Neuronal stem cell (in vitro differentiated cells): ENCODE data around the gene QPRT.
"Not testable (repeated sequence)": the region's sequence is repeated elsewhere in the genome, so short reads cannot be mapped to it uniquely, and the experiment has no call there.

Experiments used
- DNase-seq: peaks from one replicate; pipeline ENCODE4 v3.0.0-alpha.2; 2013; ENCODE audit warnings: low spot score
- H2AFZ ChIP-seq: one replicate; pipeline ENCODE4 v1.6.1; 2013; ENCODE audit warnings: mild to moderate bottlenecking, low read length, inconsistent platforms
- H2AK5ac ChIP-seq: 2 replicates; pipeline ENCODE4 v1.6.1; 2013; ENCODE audit warnings: low read depth, mild to moderate bottlenecking, inconsistent platforms, low read length, moderate library complexity, mixed read lengths
- H2BK120ac ChIP-seq: 2 replicates; pipeline ENCODE4 v1.6.1; 2013; ENCODE audit warnings: low read depth, mild to moderate bottlenecking, inconsistent platforms, low read length, moderate library complexity, mixed read lengths
- H2BK12ac ChIP-seq: one replicate; pipeline ENCODE4 v1.6.1; 2013; ENCODE audit warnings: low read length, inconsistent platforms
- H2BK15ac ChIP-seq: 2 replicates; pipeline ENCODE4 v1.6.1; 2013; ENCODE audit warnings: mild to moderate bottlenecking, low read length, inconsistent platforms, mixed read lengths
- H2BK5ac ChIP-seq: one replicate; pipeline ENCODE4 v1.6.1; 2013; ENCODE audit warnings: inconsistent platforms, mild to moderate bottlenecking, low read length, moderate library complexity
- H3K14ac ChIP-seq: one replicate; pipeline ENCODE4 v1.6.1; 2013; ENCODE audit warnings: low read length, inconsistent platforms
- H3K18ac ChIP-seq: 2 replicates; pipeline ENCODE4 v1.6.1; 2013; ENCODE audit warnings: low read length, inconsistent platforms
- H3K23ac ChIP-seq: 2 replicates; pipeline ENCODE4 v1.6.1; 2013; ENCODE audit warnings: low read depth, mild to moderate bottlenecking, mixed read lengths, low read length, inconsistent platforms; ENCODE audit not compliant: poor library complexity
- H3K27ac ChIP-seq: replicated peaks from 3 replicates; pipeline ENCODE4 v1.5.1; 2013; ENCODE audit warnings: low read length, inconsistent platforms
- H3K27me3 ChIP-seq, 3 experiments: 2 replicates each; pipeline ENCODE4 v1.6.1; 2013; ENCODE audit warnings: low read length in 3 of 3, mild to moderate bottlenecking in 2 of 3, inconsistent platforms in 1 of 3, low read depth in 1 of 3, mixed read lengths in 1 of 3, moderate library complexity in 1 of 3; ENCODE audit not compliant: control insufficient read depth in 3 of 3, insufficient read depth in 3 of 3
- H3K36me3 ChIP-seq, 2 donors: replicated peaks in 1 of 2; 2 replicates each; pipeline ENCODE4 v1.6.1; 2013; ENCODE audit warnings: low read length in 2 of 2; ENCODE audit not compliant: control insufficient read depth in 2 of 2, insufficient read depth in 2 of 2
- H3K4ac ChIP-seq: 2 replicates; pipeline ENCODE4 v1.6.1; 2013; ENCODE audit warnings: inconsistent platforms, mild to moderate bottlenecking, low read length, moderate library complexity
- H3K4me1 ChIP-seq, 2 donors: 1 replicate in 1 of 2; 2 replicates in 1 of 2; pipeline ENCODE4 v1.6.1; 2013; ENCODE audit warnings: low read length in 2 of 2, low read depth in 1 of 2; ENCODE audit not compliant: control insufficient read depth in 2 of 2, insufficient read depth in 1 of 2
- H3K4me2 ChIP-seq: one replicate; pipeline ENCODE4 v1.6.1; 2013; ENCODE audit warnings: mild to moderate bottlenecking, low read length, inconsistent platforms; ENCODE audit not compliant: insufficient read depth, poor library complexity, severe bottlenecking
- H3K4me3 ChIP-seq, 2 donors: 2 replicates each; pipeline ENCODE4 v1.5.1; 2013; ENCODE audit warnings: low read length in 2 of 2, mild to moderate bottlenecking in 2 of 2, inconsistent platforms in 1 of 2, moderate library complexity in 1 of 2
- H3K79me1 ChIP-seq: one replicate; pipeline ENCODE4 v1.6.1; 2013; ENCODE audit warnings: low read depth, mild to moderate bottlenecking, inconsistent platforms, low read length, moderate library complexity
- H3K9ac ChIP-seq: one replicate; pipeline ENCODE4 v1.6.1; 2013; ENCODE audit warnings: mild to moderate bottlenecking, low read depth, low read length, inconsistent platforms; ENCODE audit not compliant: poor library complexity
- H3K9me3 ChIP-seq, 2 donors: replicated peaks in 1 of 2; 2 replicates each; pipeline versions ENCODE3 to v1.6.1; 2013; ENCODE audit warnings: low read length in 2 of 2, mild to moderate bottlenecking in 2 of 2, inconsistent platforms in 1 of 2, low read depth in 1 of 2, mixed read lengths in 1 of 2, moderate library complexity in 1 of 2; ENCODE audit not compliant: control insufficient read depth in 2 of 2, insufficient read depth in 1 of 2
- H4K8ac ChIP-seq: one replicate; pipeline ENCODE4 v1.6.1; 2013; ENCODE audit warnings: low read depth, mild to moderate bottlenecking, inconsistent platforms, low read length, moderate library complexity
- H4K91ac ChIP-seq: one replicate; pipeline ENCODE4 v1.6.1; 2013; ENCODE audit warnings: low read length, low read depth, mild to moderate bottlenecking, inconsistent platforms; ENCODE audit not compliant: poor library complexity
- WGBS, 2 donors: extraction: QIAGEN DNeasy Blood & Tissue Kit; methylation state at CpG; one replicate each; pipeline ENCODE4 v1.1.7; 2013; ENCODE audit warnings: missing lambda C conversion rate in 2 of 2, mixed read lengths in 1 of 2; ENCODE audit not compliant: insufficient read length in 2 of 2, insufficient replicate concordance in 1 of 2; ENCODE audit errors: extremely low coverage in 2 of 2; 5-methylcytosine and 5-hydroxymethylcytosine counted together

Gene QPRT

DNA sequence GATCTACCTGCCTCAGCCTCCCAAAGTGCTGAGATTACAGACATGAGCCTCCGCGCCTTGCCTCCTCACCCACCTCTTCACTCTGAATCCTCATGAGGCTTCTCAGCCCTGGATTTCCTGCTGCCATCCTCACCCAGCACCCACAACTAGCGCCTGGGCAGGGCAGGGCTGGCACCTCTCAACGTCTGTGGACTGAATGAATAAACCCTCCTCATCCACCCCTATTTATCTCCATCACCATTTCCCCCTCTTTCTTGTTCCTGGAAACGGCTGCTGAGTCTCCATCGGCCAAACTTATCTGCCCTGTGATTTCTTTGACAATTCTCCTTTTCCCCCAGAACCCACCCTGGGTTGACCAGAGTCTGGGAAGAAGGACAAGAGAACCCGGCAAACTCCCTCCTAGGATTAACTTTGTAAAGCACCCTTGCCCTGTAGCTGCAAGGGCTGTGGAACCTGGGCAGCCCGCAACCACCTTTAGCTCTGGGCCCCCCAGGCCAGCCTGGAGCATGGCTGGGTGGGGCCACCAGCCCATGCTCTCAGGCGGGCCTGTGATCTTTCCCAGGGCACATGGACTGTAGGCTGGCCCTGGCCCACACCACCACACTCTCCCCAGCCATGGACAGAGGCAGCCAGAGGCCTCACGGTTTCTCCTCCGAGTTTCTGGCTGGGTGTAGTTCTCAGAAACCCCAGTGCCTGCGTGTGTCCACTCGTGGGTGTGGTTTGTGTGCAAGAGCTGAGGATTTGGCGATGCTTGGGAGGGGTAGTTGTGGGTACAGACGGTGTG is 13.5 kb upstream of the QPRT start:
- Histone ChIP-seq H2AK5ac (peak overlapping the region; percentile 92), H3K4me2 (no peak overlapping the region), H4K8ac (no peak overlapping the region), H3K4ac (no peak overlapping the region), H3K36me3 (no peaks in the 10 kb centered on the region), H3K4me1 (peaks cover 13 to 31% of the 10 kb centered on the region in 2 donors), H3K9ac (no peak overlapping the region), H3K18ac (peak overlapping the region; percentile 84), H2BK120ac (no peak overlapping the region), H2AFZ (peak overlapping the region; percentile 75), H3K14ac (no peak overlapping the region), H4K91ac (no peak overlapping the region), H3K23ac (no peak overlapping the region), H2BK12ac (no peak overlapping the region), H3K9me3 (no peaks in the 10 kb centered on the region), H3K79me1 (peaks cover 3% of the 10 kb centered on the region), H2BK15ac (peak overlapping the region; percentile 54), H3K27me3 (no peaks in the 10 kb centered on the region), H3K4me3 (peak overlapping the region in 1 of 2 donors; percentile 20), H2BK5ac (peak overlapping the region; percentile 53), H3K27ac (peak overlapping the region; percentile 90)
- no peak for DNase-seq
- no CpG with 5 or more reads among the region's 15 CpGs for WGBS, 2 donors

GRCh38 chr16:29667322-29667610 is 11.7 kb upstream of the QPRT start:
- H2BK15ac ChIP-seq, H4K91ac ChIP-seq, H3K36me3 ChIP-seq, H2BK120ac ChIP-seq, H2BK12ac ChIP-seq, H3K79me1 ChIP-seq, H3K23ac ChIP-seq, H3K27me3 ChIP-seq, H3K14ac ChIP-seq, DNase-seq, H2BK5ac ChIP-seq, H3K9me3 ChIP-seq, H2AK5ac ChIP-seq, H3K9ac ChIP-seq, H3K4ac ChIP-seq, H4K8ac ChIP-seq: not testable (repeated sequence)
- no CpG with 5 or more reads among the region's 6 CpGs for WGBS, 2 donors
- H3K27ac ChIP-seq: peak overlapping the region; percentile 90
- H3K4me2 ChIP-seq: peak overlapping the region; percentile 40
- peak overlapping the region; percentile 75 for H2AFZ ChIP-seq
- H3K18ac ChIP-seq: peak overlapping the region; percentile 59
- H3K4me3 ChIP-seq: peak overlapping the region in 1 of 2 donors; percentile 50
- peaks cover 13 to 31% of the 10 kb centered on the region in 2 donors for H3K4me1 ChIP-seq

DNA sequence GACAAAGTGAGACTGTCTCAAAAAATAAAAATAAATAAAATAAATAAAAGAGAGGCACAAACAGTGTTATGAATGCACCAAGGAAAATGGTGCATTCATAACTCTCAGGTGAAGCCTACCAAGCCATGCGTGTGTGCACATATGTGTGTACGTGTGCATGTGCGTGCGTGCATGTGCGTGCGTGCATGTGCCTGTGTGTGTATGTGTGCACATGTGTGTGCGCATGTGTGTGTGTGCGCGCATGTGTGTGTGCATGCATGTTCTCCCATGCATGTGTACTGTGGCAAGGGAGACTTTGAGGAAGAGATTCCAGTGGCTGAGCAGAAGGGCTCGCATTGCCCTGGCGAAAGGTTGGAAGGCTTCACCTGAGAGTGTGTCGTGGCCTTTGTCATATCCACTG is 11.2 kb upstream of the QPRT start:
- Histone ChIP-seq H3K18ac (peak overlapping the region; percentile 38), H4K91ac (peak overlapping the region; percentile 34), H3K27ac (no peak overlapping the region), H4K8ac (no peak overlapping the region), H3K79me1 (peaks cover 3% of the 10 kb centered on the region), H3K23ac (peak overlapping the region; percentile 90), H2BK120ac (no peak overlapping the region), H3K4me1 (peaks cover 13 to 31% of the 10 kb centered on the region in 2 donors), H3K9me3 (no peaks in the 10 kb centered on the region), H2BK5ac (no peak overlapping the region), H3K4me3 (no peak overlapping the region), H2AK5ac (peak overlapping the region; percentile 86), H3K27me3 (no peaks in the 10 kb centered on the region), H2BK12ac (peak overlapping the region; percentile 93), H3K36me3 (no peaks in the 10 kb centered on the region), H3K14ac (peak overlapping the region; percentile 59), H3K4ac (peak overlapping the region; percentile 94), H3K9ac (peak overlapping the region; percentile 87), H2AFZ (no peak overlapping the region), H2BK15ac (peak overlapping the region; percentile 4), H3K4me2 (no peak overlapping the region)
- DNase-seq: no peak
- WGBS, 2 donors: no CpG with 5 or more reads among the region's 12 CpGs

- Histone ChIP-seq H3K18ac (no peak overlapping the region), H3K4ac (no peak overlapping the region), H3K9me3 (no peaks in the 10 kb centered on the region), H3K27ac (no peak overlapping the region), H3K4me3 (no peak overlapping the region), H2BK15ac (peak overlapping the region; percentile 4), H4K91ac (no peak overlapping the region), H2AFZ (no peak overlapping the region), H2BK120ac (no peak overlapping the region), H3K23ac (no peak overlapping the region), H2BK12ac (no peak overlapping the region), H3K4me1 (peaks cover 13 to 29% of the 10 kb centered on the region in 2 donors), H3K14ac (no peak overlapping the region), H3K79me1 (peaks cover 3% of the 10 kb centered on the region), H3K9ac (no peak overlapping the region), H4K8ac (no peak overlapping the region), H3K27me3 (no peaks in the 10 kb centered on the region), H3K36me3 (no peaks in the 10 kb centered on the region), H2BK5ac (no peak overlapping the region), H3K4me2 (no peak overlapping the region), H2AK5ac (peak overlapping the region; percentile 86)
- WGBS, 2 donors: no CpG with 5 or more reads among the region's 3 CpGs
- no peak for DNase-seq
These were observed 10.7 kb upstream of the QPRT start for GRCh38 chr16:29668267-29668666.
